T-cell (primary cell): ENCODE measurements around the gene HIPK4. TPM values are rescaled to one million over a fixed set of nuclear protein-coding genes. Genes with fewer than 3 reads are reported as not detected.
"Not testable (repeated sequence)": the region's sequence is repeated elsewhere in the genome, so short reads cannot be mapped to it uniquely, and the experiment has no call there.

Experiments used
- ATAC-seq, 4 experiments: fragments of 200-7000 bp in 3 of 4; fragments of 150-1000 bp in 1 of 4; cut with Tn5 transposase; replicated peaks in 1 of 4; 1 replicate in 3 of 4; 2 replicates in 1 of 4; pipeline ENCODE4 v1.10.0; 2021; ENCODE audit warnings: moderate library complexity in 3 of 4, mild to moderate bottlenecking in 2 of 4, moderate number of reproducible peaks in 1 of 4
- CTCF ChIA-PET, 2 donors: fragments of 300-600 bp; sonication (Branson Sonifier 250); formaldehyde crosslinking; loops; one replicate each; lab custom pipeline; 2022; ENCODE audit warnings: antibody characterized with exemption in 2 of 2; lab: Charles Lee
- POLR2A ChIA-PET, 2 donors: fragments of 300-600 bp; sonication (Branson Sonifier 250); formaldehyde crosslinking; loops; one replicate each; lab custom pipeline; 2022; ENCODE audit warnings: antibody characterized with exemption in 2 of 2; lab: Charles Lee
- DNase-seq, 35 experiments: peaks; one replicate each; pipeline versions ENCODE4 v3.0.0 to v3.0.0-alpha.2; 2013 to 2023
- H3K27ac ChIP-seq: one replicate; pipeline ENCODE4 v1.5.1; 2013; ENCODE audit warnings: low read length
- H3K27me3 ChIP-seq, 2 experiments: replicated peaks in 1 of 2; 1 replicate in 1 of 2; 2 replicates in 1 of 2; pipeline versions ENCODE4 v1.6.1 to v1.7.0; 2013; ENCODE audit warnings: low read length in 1 of 2, mixed read lengths in 1 of 2; ENCODE audit not compliant: control insufficient read depth in 2 of 2, insufficient read depth in 2 of 2; ENCODE audit errors: extremely low read depth in 1 of 2
- H3K36me3 ChIP-seq, 2 donors: 1 replicate in 1 of 2; 2 replicates in 1 of 2; pipeline versions ENCODE4 v1.6.1 to v1.7.0; 2013; ENCODE audit warnings: low read length in 1 of 2; ENCODE audit not compliant: control insufficient read depth in 2 of 2, insufficient read depth in 1 of 2; ENCODE audit errors: extremely low read depth in 1 of 2
- H3K4me1 ChIP-seq, 2 experiments: 1 replicate in 1 of 2; 2 replicates in 1 of 2; pipeline versions ENCODE4 v1.6.1 to v1.7.0; 2013; ENCODE audit warnings: low read length in 2 of 2, mixed read lengths in 1 of 2; ENCODE audit not compliant: insufficient read depth in 2 of 2, control insufficient read depth in 1 of 2; ENCODE audit errors: extremely low read depth in 1 of 2
- H3K4me3 ChIP-seq, 2 donors: 1 replicate in 1 of 2; 2 replicates in 1 of 2; pipeline versions ENCODE4 v1.5.1 to v1.7.0; 2013; ENCODE audit warnings: mild to moderate bottlenecking in 2 of 2, low read length in 1 of 2, moderate library complexity in 1 of 2; ENCODE audit not compliant: control insufficient read depth in 1 of 2; ENCODE audit errors: extremely low read depth in 1 of 2
- H3K9me3 ChIP-seq: 2 replicates; pipeline ENCODE4 v1.7.0; 2013
- H3K27ac Mint-ChIP-seq, 2 donors: one replicate each; pipeline ENCODE4 v1.8.0; 2020 to 2021; ENCODE audit warnings: mild to moderate bottlenecking in 2 of 2, mixed read lengths in 2 of 2
- H3K27me3 Mint-ChIP-seq, 2 donors: one replicate each; pipeline ENCODE4 v1.8.0; 2021 to 2022; ENCODE audit warnings: mixed read lengths in 2 of 2
- H3K36me3 Mint-ChIP-seq: one replicate; pipeline ENCODE4 v1.8.0; 2021; ENCODE audit warnings: mixed read lengths
- H3K4me1 Mint-ChIP-seq, 3 donors: one replicate each; pipeline ENCODE4 v1.8.0; 2020 to 2022; ENCODE audit warnings: mixed read lengths in 3 of 3, mild to moderate bottlenecking in 1 of 3
- H3K4me3 Mint-ChIP-seq, 3 donors: one replicate each; pipeline ENCODE4 v1.8.0; 2020 to 2022; ENCODE audit warnings: mild to moderate bottlenecking in 3 of 3, mixed read lengths in 3 of 3, moderate library complexity in 3 of 3
- H3K9me3 Mint-ChIP-seq, 3 donors: one replicate each; pipeline ENCODE4 v1.8.0; 2020 to 2022; ENCODE audit warnings: mixed read lengths in 3 of 3
- whole genome bisulfite sequencing: methylation state at CpG from one replicate; pipeline ENCODE4 v1.1.5; 2013; ENCODE audit warnings: missing lambda C conversion rate; ENCODE audit not compliant: insufficient coverage; 5-methylcytosine and 5-hydroxymethylcytosine counted together
- total RNA-seq, 35 experiments: library from RNA in 6 of 35; stranded (reverse) in 6 of 35; fragments of 120-200 nt in 1 of 35; gene quantifications; one replicate each; pipeline versions ENCODE4 v1.2.1 to v1.2.4 and lab custom pipeline; 2013 to 2026

Gene HIPK4
- total RNA-seq, 5 donors from 2014 or later (not counting 1 experiment from before 2014, with no cell fraction given) = 0.16 to 0.20 (median 0.18) TPM; not detected in 1

DNA sequence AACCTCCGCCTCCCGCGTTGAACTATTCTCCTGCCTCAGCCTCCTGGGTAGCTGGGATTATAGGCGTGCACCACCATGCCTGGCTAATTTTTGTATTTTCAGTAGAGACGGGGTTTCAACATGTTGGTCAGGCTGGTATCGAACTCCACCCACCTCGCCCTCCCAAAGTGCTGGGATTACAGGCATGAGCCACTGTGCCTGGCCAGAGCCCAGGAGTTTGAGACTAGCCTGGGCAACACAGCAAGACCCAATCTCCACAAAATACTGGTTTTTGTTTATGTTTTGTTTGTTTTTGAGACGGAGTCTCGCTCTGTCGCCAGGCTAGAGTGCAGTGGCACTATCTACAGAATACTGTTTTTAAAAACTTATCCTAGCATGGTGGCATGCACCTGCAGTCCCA lies 40.3 kb upstream of the HIPK4 start:
- peaks cover 7 to 20% of the 10 kb centered on the region in 2 experiments for H3K4me1 ChIP-seq
- ATAC-seq, H3K36me3 Mint-ChIP-seq, H3K27me3 ChIP-seq, H3K36me3 ChIP-seq, H3K27ac ChIP-seq, H3K9me3 Mint-ChIP-seq, DNase-seq, H3K4me3 Mint-ChIP-seq, H3K9me3 ChIP-seq, POLR2A ChIA-PET, H3K4me3 ChIP-seq, H3K27ac Mint-ChIP-seq, H3K27me3 Mint-ChIP-seq: not testable (repeated sequence)
- CTCF ChIA-PET = interaction anchor here in 1 of 2 donors (0.5 to 1.0 kb wide), 3 partner anchors 9 to 828 kb away, joined by 3 read pairs; no protein-coding TSS in a partner anchor
- H3K4me1 Mint-ChIP-seq = peaks cover 11 to 26% (median 17%) of the 10 kb centered on the region in 3 donors
- 94% methylated on average over 5 of the region's 10 CpGs for WGBS

DNA sequence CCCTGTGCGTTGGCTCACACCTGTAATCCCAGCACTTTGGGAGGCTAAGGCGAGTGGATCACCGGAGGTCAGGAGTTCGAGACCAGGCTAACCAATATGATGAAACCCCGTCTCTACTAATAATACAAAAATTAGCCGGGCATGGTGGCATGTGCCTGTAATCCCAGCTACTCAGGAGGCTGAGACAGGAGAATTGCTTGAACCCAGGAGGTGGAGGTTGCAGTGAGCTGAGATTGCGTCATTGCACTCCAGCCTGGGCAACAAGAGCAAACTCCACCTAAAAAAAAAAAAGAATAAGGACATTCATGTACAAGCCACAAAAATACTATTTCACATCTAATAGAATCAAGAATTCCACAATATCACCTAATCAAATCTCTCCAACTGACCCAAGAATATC lies 38.2 kb upstream of the HIPK4 start:
- H3K36me3 Mint-ChIP-seq, H3K27ac ChIP-seq, H3K9me3 Mint-ChIP-seq, H3K36me3 ChIP-seq, H3K4me3 ChIP-seq, H3K27me3 Mint-ChIP-seq, ATAC-seq, DNase-seq, H3K27me3 ChIP-seq, H3K9me3 ChIP-seq, H3K27ac Mint-ChIP-seq, H3K4me3 Mint-ChIP-seq, POLR2A ChIA-PET: not testable (repeated sequence)
- H3K4me1 Mint-ChIP-seq = peaks cover 17 to 27% (median 22%) of the 10 kb centered on the region in 3 donors
- peaks cover 10 to 23% of the 10 kb centered on the region in 2 experiments for H3K4me1 ChIP-seq
- CTCF ChIA-PET = interaction anchor here in 1 of 2 donors (0.7 to 1.5 kb wide), 2 partner anchors 15 to 121 kb away, joined by 3 to 4 read pairs; no protein-coding TSS in a partner anchor
- WGBS = no CpG with 5 or more reads among the region's 7 CpGs

DNA sequence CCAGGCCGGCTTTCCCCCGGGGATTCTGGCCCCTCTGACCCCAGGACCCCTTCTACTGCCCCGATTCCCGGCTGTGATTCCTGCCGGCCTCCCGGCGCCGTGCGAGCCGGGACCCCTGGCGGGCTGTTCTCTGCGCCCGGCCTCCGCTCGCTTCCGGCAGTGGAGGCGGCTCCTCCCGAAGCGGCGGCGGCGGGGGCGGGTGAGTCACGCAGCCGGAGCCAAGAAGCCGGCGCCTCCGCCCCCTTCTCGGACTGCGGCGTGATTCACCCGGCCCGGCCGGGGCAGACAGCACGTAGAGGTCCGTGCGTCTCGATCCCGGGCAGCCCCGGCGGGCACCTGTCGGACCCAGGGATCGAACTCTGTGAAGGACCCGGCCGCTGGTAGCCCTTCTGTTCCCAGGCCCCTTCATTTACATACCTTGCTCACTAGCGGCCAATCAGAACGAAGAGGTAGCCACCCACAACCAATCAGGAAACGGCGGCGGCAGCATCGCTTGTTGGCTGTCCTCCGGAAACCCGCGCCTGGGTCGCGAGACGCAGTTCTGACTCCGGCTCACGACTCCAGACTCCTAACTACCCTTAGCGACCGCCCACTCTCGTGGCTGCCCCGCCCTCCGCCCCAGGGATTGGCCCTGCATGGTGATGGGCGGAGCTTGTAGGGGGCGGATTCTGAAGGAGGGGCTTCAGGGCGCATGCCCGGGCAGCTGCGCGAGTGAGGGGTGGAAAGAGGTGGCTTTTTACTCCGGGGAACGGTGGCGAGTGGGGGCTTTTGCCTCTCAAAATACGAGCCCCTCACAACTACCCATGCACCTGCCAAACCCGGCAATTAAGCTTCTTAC lies 35.7 kb upstream of the HIPK4 start, which contains the start of gene SERTAD1:
Gene SERTAD1, minus strand, starts transcription at position 543 of the 838 bp plus-strand sequence. CDS start 2,446 bp downstream, outside the sequence.
- no peaks in the 10 kb centered on the region for H3K27me3 Mint-ChIP-seq
- ATAC-seq (peak; percentile 82 to 92 (median 88)), DNase-seq (peak; percentile 99 to 100 (median 100))
- Histone ChIP-seq H3K27me3 (no peaks in the 10 kb centered on the region), H3K9me3 (no peaks in the 10 kb centered on the region), H3K4me3 (peak within 1 kb of the TSS; percentile 90 to 99), H3K4me1 (peaks cover 12 to 39% of the 10 kb centered on the region in 2 experiments), H3K36me3 (peaks cover 0 to 7% of the 10 kb centered on the region in 2 donors), H3K27ac (peak within 1 kb of the TSS; percentile 89)
- H3K4me3 Mint-ChIP-seq = peak within 1 kb of the TSS; percentile 85 to 98 (median 94)
- peak within 1 kb of the TSS; percentile 97 to 99 for H3K27ac Mint-ChIP-seq
- ChIA-PET CTCF (interaction anchor here (0.6 to 1.7 kb wide), 5 partner anchors 17 to 177 kb away, joined by 3 to 18 read pairs (median 4); partner anchors contain the start of gene BLVRB (in 1 of the 2)), POLR2A (interaction anchor here (0.5 to 1.8 kb wide), 5 partner anchors 11 to 838 kb away, joined by 3 to 10 read pairs (median 3); partner anchors contain the start of genes BLVRB (in 1 of the 2), HNRNPUL1 (in 1 of the 2) and SERTAD3 (in 1 of the 2))
- WGBS = under 1% methylated on average over 54 of the region's 75 CpGs
- peaks cover 5% of the 10 kb centered on the region for H3K36me3 Mint-ChIP-seq
- peaks cover 26 to 32% (median 32%) of the 10 kb centered on the region in 3 donors for H3K4me1 Mint-ChIP-seq
- H3K9me3 Mint-ChIP-seq = no peaks in the 10 kb centered on the region

DNA sequence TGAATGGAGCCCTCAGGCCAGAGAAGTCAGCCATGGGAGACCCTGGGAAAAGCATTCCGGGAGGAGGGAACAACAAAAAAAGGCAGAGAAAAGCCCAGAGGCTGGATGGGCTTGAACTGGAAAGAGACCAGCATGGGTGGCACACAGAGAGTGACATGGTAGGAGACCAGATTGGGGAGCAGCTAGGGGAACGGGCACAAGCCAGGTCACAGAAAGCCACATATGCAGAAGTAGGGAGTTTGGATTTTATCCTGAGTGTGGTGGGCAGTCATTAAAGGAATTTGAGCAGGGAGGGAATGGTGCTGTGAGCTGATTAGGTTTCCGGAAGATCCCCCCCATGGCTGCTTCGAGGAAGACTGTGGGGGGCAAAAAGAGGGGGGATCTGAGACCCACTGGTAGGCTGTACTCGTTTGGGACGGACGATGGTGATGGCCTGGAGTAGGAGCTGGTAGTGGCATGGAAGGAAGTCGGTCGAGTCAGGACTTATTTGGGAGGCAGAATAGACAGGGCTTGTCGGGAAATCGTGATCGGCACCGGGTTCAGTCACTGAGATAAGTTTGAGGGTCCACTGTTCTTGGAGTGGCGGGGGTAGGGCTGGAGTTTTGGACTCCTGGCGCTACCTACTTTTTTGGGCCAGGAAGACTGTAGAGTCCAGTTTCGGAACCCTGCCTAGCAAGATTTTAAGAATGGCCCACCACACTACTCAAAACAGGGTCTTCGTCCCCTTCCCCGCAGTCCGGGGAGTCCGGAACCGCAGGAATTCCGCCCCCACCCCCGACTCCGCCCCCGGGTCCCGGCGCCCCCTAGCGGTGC lies 34.9 kb upstream of the HIPK4 start:
- peak overlapping the region; percentile 89 for H3K27ac ChIP-seq
- no peaks in the 10 kb centered on the region for H3K9me3 Mint-ChIP-seq
- H3K4me1 ChIP-seq = peaks cover 12 to 43% of the 10 kb centered on the region in 2 experiments
- CTCF ChIA-PET = interaction anchor here (0.6 to 0.7 kb wide), 3 partner anchors 12 to 43 kb away, joined by 3 read pairs; no protein-coding TSS in a partner anchor
- peak in 2 of 35 experiments; percentile 13 to 34 for DNase-seq
- peak overlapping the region; percentile 85 to 98 (median 94) for H3K4me3 Mint-ChIP-seq
- H3K27ac Mint-ChIP-seq = peak overlapping the region; percentile 97 to 99
- H3K36me3 ChIP-seq = peaks cover 0 to 7% of the 10 kb centered on the region in 2 donors
- 5% methylated on average over 17 of the region's 28 CpGs for WGBS
- ATAC-seq = no peak
- H3K27me3 ChIP-seq = no peaks in the 10 kb centered on the region
- peaks cover 5% of the 10 kb centered on the region for H3K36me3 Mint-ChIP-seq
- POLR2A ChIA-PET = interaction anchor here (0.5 to 0.6 kb wide), 2 partner anchors 238 to 840 kb away, joined by 3 read pairs; no protein-coding TSS in a partner anchor
- H3K4me3 ChIP-seq = peak overlapping the region; percentile 90 to 99
- H3K4me1 Mint-ChIP-seq = peaks cover 27 to 34% (median 32%) of the 10 kb centered on the region in 3 donors
- no peaks in the 10 kb centered on the region for H3K9me3 ChIP-seq
- no peaks in the 10 kb centered on the region for H3K27me3 Mint-ChIP-seq

DNA sequence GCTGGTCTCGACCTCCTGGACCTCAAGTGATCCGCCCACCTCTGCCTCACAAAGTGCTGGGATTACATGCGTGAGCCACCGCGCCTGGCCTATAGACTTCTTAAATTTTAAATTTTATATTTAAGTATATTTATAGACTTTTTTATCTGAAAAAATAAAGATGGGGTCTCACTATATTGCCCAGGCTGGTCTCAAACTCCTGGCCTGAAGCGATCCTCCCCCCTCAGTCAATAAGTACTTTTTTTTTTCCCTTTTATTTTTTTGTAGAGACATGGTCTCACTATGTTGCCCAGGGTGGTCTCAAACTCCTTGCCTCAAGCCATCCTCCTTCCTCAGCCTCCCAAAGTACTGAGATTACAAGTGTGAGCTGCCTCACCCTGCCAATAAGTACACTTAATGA lies 34.0 kb upstream of the HIPK4 start:
- Histone ChIP-seq H3K36me3 (peaks cover 0 to 7% of the 10 kb centered on the region in 2 donors), H3K4me3 (no peak overlapping the region), H3K27ac (peak overlapping the region; percentile 89), H3K4me1 (peaks cover 12 to 46% of the 10 kb centered on the region in 2 experiments), H3K9me3 (no peaks in the 10 kb centered on the region), H3K27me3 (no peaks in the 10 kb centered on the region)
- Mint-ChIP-seq H3K27ac (peak overlapping the region; percentile 48 to 83), H3K4me3 (peak overlapping the region; percentile 14 to 98 (median 21)), H3K9me3 (no peaks in the 10 kb centered on the region), H3K27me3 (no peaks in the 10 kb centered on the region), H3K36me3 (peaks cover 5% of the 10 kb centered on the region), H3K4me1 (peaks cover 28 to 37% (median 32%) of the 10 kb centered on the region in 3 donors)
- WGBS = 100% methylated on average over 1 of the region's 6 CpGs
- ChIA-PET CTCF (no interaction called here), POLR2A (interaction anchor here in 1 of 2 donors (1.0 kb wide), 1 partner anchor 42 kb away, joined by 3 read pairs; the partner anchor contains the start of gene BLVRB)
- ATAC-seq = no peak
- no peak for DNase-seq
